K562 (cell line): Measurements from ENCODE around the gene RHEB. TPM values are rescaled to one million over a fixed set of nuclear protein-coding genes. Genes with fewer than 3 reads are reported as not detected.
A peak's percentile ranks its signal among the peaks of the same experiment; 100 is the strongest.

Experiments used
- ATAC-seq: fragments of 200-7000 bp; cut with Tn5 transposase; 3 replicates; pipeline ENCODE4 v1.9.1; 2020; ENCODE audit warnings: moderate library complexity
- BruUV-seq: library from RNA; stranded (reverse); fragments of 400-500 nt; replicated peaks from 2 replicates; lab custom pipeline; 2021; lab: Mats Ljungman, UMichigan
- CTCF ChIA-PET: fragments of 300-600 bp; formaldehyde crosslinking; extraction: SDS; loops from one replicate; lab custom pipeline; 2021; ENCODE audit warnings: low intra/inter-chr PET ratio; lab: Yijun Ruan, JAX
- POLR2A ChIA-PET: fragments of 300-600, 350-650 bp; sonication (Branson Sonifier 250); formaldehyde crosslinking; extraction: SDS; loops from one replicate; lab custom pipeline; 2021; ENCODE audit warnings: antibody characterized with exemption, inconsistent platforms; lab: Yijun Ruan, JAX
- DNase-seq, 4 experiments: peaks; one replicate each; pipeline versions ENCODE4 v3.0.0 to v3.0.0-alpha.2; 2011 to 2018; ENCODE audit warnings: low spot score in 3 of 4, mixed read lengths in 3 of 4; ENCODE audit errors: extremely low read depth in 1 of 4
- FAIRE-seq: peaks from 2 replicates; lab custom pipeline; 2011; peaks lifted over from hg19 to GRCh38; lab: Jason Lieb, UNC
- H2AFZ ChIP-seq: 2 replicates; pipeline ENCODE4 v1.6.0; 2011; ENCODE audit warnings: low read depth, low read length, control low read depth, inconsistent platforms
- H3K27ac ChIP-seq: fragments of 200-600 bp; 3 replicates; pipeline ENCODE4 v1.8.0; 2011; ENCODE audit warnings: low read depth, mild to moderate bottlenecking, control low read depth, inconsistent platforms, low read length, moderate library complexity, mixed read lengths; ENCODE audit errors: extremely low read depth
- H3K27me3 ChIP-seq, 2 experiments: fragments of 300-600 bp in 1 of 2; 2 replicates in 1 of 2; 3 replicates in 1 of 2; pipeline versions ENCODE4 v1.6.0 to v1.8.0; 2011; ENCODE audit warnings: inconsistent platforms in 2 of 2, low read length in 2 of 2, mild to moderate bottlenecking in 1 of 2, mixed read lengths in 1 of 2, moderate library complexity in 1 of 2; ENCODE audit not compliant: control insufficient read depth in 2 of 2, insufficient read depth in 2 of 2
- H3K36me3 ChIP-seq: fragments of 300-600 bp; 3 replicates; pipeline ENCODE4 v1.8.0; 2011; ENCODE audit warnings: mild to moderate bottlenecking, low read length, inconsistent platforms; ENCODE audit not compliant: control insufficient read depth, insufficient read depth
- H3K4me1 ChIP-seq, 2 experiments: fragments of 200-600 bp in 1 of 2; replicated peaks in 1 of 2; 2 replicates in 1 of 2; 3 replicates in 1 of 2; pipeline versions ENCODE4 v1.5.1 to v1.8.0; 2011; ENCODE audit warnings: inconsistent platforms in 2 of 2, low read length in 2 of 2, mild to moderate bottlenecking in 1 of 2, mixed read lengths in 1 of 2, moderate library complexity in 1 of 2; ENCODE audit not compliant: control insufficient read depth in 2 of 2, insufficient read depth in 2 of 2
- H3K4me2 ChIP-seq: 2 replicates; pipeline ENCODE4 v1.6.1; 2011; ENCODE audit warnings: low read length, control low read depth, inconsistent platforms, mixed read lengths; ENCODE audit not compliant: insufficient read depth
- H3K4me3 ChIP-seq: fragments of 200-600 bp; sonication (generic), shearing (Covaris generic); 2 replicates; pipeline ENCODE4 v1.5.1; 2016; ENCODE audit warnings: control low read depth, inconsistent platforms
- H3K79me2 ChIP-seq: fragments of 200-600 bp; 3 replicates; pipeline ENCODE4 v1.8.0; 2011; ENCODE audit warnings: low read length, inconsistent platforms; ENCODE audit not compliant: control insufficient read depth, insufficient read depth
- H3K9ac ChIP-seq, 2 experiments: 2 replicates each; pipeline versions ENCODE4 v1.6.0 to v1.6.1; 2011; ENCODE audit warnings: low read depth in 2 of 2, low read length in 2 of 2, control low read depth in 1 of 2, inconsistent platforms in 1 of 2, mild to moderate bottlenecking in 1 of 2, mixed read lengths in 1 of 2; ENCODE audit not compliant: insufficient read depth in 1 of 2
- H3K9me1 ChIP-seq: one replicate; pipeline ENCODE4 v1.6.0; 2011; ENCODE audit warnings: inconsistent platforms, mild to moderate bottlenecking, low read length, moderate library complexity; ENCODE audit not compliant: control insufficient read depth, insufficient read depth
- H3K9me3 ChIP-seq: replicated peaks from 2 replicates; pipeline ENCODE4 v1.5.1; 2011; ENCODE audit warnings: low read depth, low read length, inconsistent platforms; ENCODE audit not compliant: control insufficient read depth, insufficient read depth
- H4K20me1 ChIP-seq: replicated peaks from 2 replicates; pipeline ENCODE4 v1.6.1; 2011; ENCODE audit warnings: low read length, inconsistent platforms, mixed read lengths; ENCODE audit not compliant: control insufficient read depth, insufficient read depth
- NFIC ChIP-seq: fragments of 450-650 bp; IDR thresholded peaks from 2 replicates; pipeline ENCODE4 v1.6.1; 2017; ENCODE audit warnings: mild to moderate bottlenecking, inconsistent platforms
- SMAD4 ChIP-seq: fragments of 250-450 bp; sonication (Bioruptor Pico); conservative IDR thresholded peaks from 2 replicates; pipeline ENCODE4 v1.8.0; 2021; ENCODE audit warnings: inconsistent platforms, mild to moderate bottlenecking, moderate library complexity
- SMARCC2 ChIP-seq: fragments of 450-650 bp; IDR thresholded peaks from 2 replicates; pipeline ENCODE4 v1.6.1; 2017; ENCODE audit warnings: antibody characterized with exemption, moderate library complexity, mild to moderate bottlenecking, low read depth
- ZBTB11 ChIP-seq, 3 experiments: fragments of 200-800 bp in 1 of 3; fragments of 250-450 bp in 1 of 3; fragments of 450-650 bp in 1 of 3; sonication (Bioruptor Pico) in 1 of 3; sonication (Bioruptor generic) in 1 of 3; formaldehyde crosslinking in 1 of 3; IDR thresholded peaks; 2 replicates each; pipeline versions ENCODE4 v1.6.1 to v1.8.0; 2016 to 2022; ENCODE audit warnings: mild to moderate bottlenecking in 2 of 3, missing genetic modification characterization in 2 of 3, missing compliant biosample characterization in 1 of 3, moderate library complexity in 1 of 3
- ZFP91 ChIP-seq: sonication (generic); formaldehyde crosslinking; IDR thresholded peaks from 2 replicates; pipeline ENCODE4 v1.8.0; 2022; ENCODE audit warnings: mild to moderate bottlenecking, missing genetic modification reagents
- ZKSCAN8 ChIP-seq: fragments of 200-800 bp; sonication (Bioruptor generic); IDR thresholded peaks from 2 replicates; pipeline ENCODE4 v1.6.1; 2016; ENCODE audit warnings: missing genetic modification characterization, missing compliant biosample characterization
- ZNF766 ChIP-seq: fragments of 200-800 bp; sonication (Bioruptor generic); conservative IDR thresholded peaks from 2 replicates; pipeline ENCODE4 v1.6.1; 2016; ENCODE audit warnings: missing genetic modification characterization, missing compliant biosample characterization
- WGBS: fragments of 100-300 bp; shearing (Covaris generic); methylation state at CpG from one replicate; pipeline ENCODE4 v1.1.6; 2016; ENCODE audit warnings: low coverage, mixed read lengths; ENCODE audit not compliant: insufficient coverage; ENCODE audit errors: missing lambda C conversion rate; 5-methylcytosine and 5-hydroxymethylcytosine counted together
- in situ Hi-C: fragments of 300-500 bp; cut with MboI; formaldehyde crosslinking; loops from 4 replicates; pipeline ENCODE4 v1.15.0; 2018; ENCODE audit warnings: inconsistent platforms, mixed read lengths
- intact Hi-C: fragments of 100-400 bp; cut with micrococcal nuclease; formaldehyde crosslinking; loops from 2 replicates; pipeline ENCODE4 v1.14.2; 2022
- polyA plus RNA-seq, 8 experiments: library from polyadenylated mRNA; depleted of rRNA in 4 of 8; stranded (reverse) in 5 of 8; unstranded in 3 of 8; fragments of >200 nt; fragmentation: Nextera tagmentation in 2 of 8; fragmentation: Illumina TruSeq in 1 of 8; extraction: Ambion mirVana in 2 of 8; extraction: Trizol in 1 of 8; gene quantifications; 2 replicates each; pipeline versions ENCODE4 v1.2.1 to v1.2.3, GENCODE V29; 2011 to 2014; ENCODE audit warnings: inconsistent platforms in 1 of 8, missing spikeins in 1 of 8
- total RNA-seq, 7 experiments: library from RNA; depleted of rRNA in 6 of 7; stranded (reverse); fragments of >200 nt in 6 of 7; fragmentation: Illumina TruSeq in 2 of 7; extraction: Trizol in 2 of 7; gene quantifications; 2 replicates each; pipeline versions ENCODE4 v1.2.1 to v1.2.3, GENCODE V29; 2011 to 2021; ENCODE audit warnings: low replicate concordance in 1 of 7

RHEB gene
- total and polyA plus RNA-seq, 9 of the 15 experiments (the other 6 are each of a cell fraction or from before 2014, with no cell fraction given) = 28.5 to 249 (median 182) TPM

- no peak overlapping the region for H2AFZ ChIP-seq
- no peak overlapping the region for H3K27ac ChIP-seq
- no peak overlapping the region for H3K4me2 ChIP-seq
- in situ Hi-C loops (no loop called here), intact Hi-C loops (no loop called here)
- BruUV-seq = no TSS peak
- ChIA-PET POLR2A (interaction anchor here (0.5 kb wide), 1 partner anchor 997 kb away, joined by 3 read pairs; no protein-coding TSS in a partner anchor), CTCF (no interaction called here)
- H3K9me1 ChIP-seq = no peaks in the 10 kb centered on the region
- FAIRE-seq (no peak), ATAC-seq (no peak), DNase-seq (no peak)
- no peak overlapping the region for H3K4me3 ChIP-seq
- H3K79me2 ChIP-seq = no peaks in the 10 kb centered on the region
- TF ChIP-seq ZKSCAN8 (CRISPR knock-in tag) (peak; percentile 84; the same call in 1 of the 2 replicates), SMAD4 (CRISPR knock-in tag) (no peak), NFIC (peak; percentile 31), ZFP91 (CRISPR knock-in tag) (no peak), SMARCC2 (no peak), ZNF766 (CRISPR knock-in tag) (no peak), ZBTB11 (CRISPR knock-in tag; IDR thresholded peaks at IDR 0.05) (no peak)
- peak overlapping the region in 1 of 2 experiments; percentile 18; a peak in 1 of 4 replicates for H3K9ac ChIP-seq
- H3K27me3 ChIP-seq = peaks cover 8 to 77% of the 10 kb centered on the region in 2 experiments
- WGBS = 51% methylated on average over 5 of the region's 5 CpGs
- H4K20me1 ChIP-seq = peaks cover 8% of the 10 kb centered on the region; the same call in 1 of the 2 replicates
- H3K9me3 ChIP-seq = no peaks in the 10 kb centered on the region
- no peaks in the 10 kb centered on the region for H3K36me3 ChIP-seq
- peaks cover 0 to 24% of the 10 kb centered on the region in 2 experiments; a peak in 3 of 5 replicates for H3K4me1 ChIP-seq
Measured at GRCh38 chr7:151429237-151429559, 90.5 kb downstream of the RHEB start.
